ENCODE data around the gene CTSE.

DNA sequence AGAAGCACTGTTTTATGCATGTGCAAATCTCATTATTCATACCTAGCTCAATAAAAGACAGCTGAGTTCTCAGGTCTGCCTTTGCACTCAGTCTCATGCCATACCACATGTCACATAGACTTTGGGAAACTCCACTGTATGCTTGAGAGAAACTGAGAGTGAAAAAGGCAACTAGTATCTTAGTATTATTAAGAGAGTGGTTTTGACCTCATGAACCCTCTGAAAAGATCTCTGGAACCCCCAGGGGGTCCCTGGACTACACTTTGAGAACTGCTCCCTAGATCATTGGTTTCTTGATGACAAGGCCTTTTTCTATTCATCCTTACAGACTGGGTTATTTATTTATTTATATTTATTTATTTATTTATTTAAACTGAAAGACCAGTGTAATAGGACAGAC is 25.6 kb upstream of the CTSE start:
- TF ChIP-seq CTCF (IDR thresholded peaks at IDR 0.05) = no peak
- TF ChIP-seq POLR2AphosphoS5 (IDR thresholded peaks at IDR 0.05; ENCODE audit: low read depth, low read length) = no peak
- TF ChIP-seq, protein P1, sequence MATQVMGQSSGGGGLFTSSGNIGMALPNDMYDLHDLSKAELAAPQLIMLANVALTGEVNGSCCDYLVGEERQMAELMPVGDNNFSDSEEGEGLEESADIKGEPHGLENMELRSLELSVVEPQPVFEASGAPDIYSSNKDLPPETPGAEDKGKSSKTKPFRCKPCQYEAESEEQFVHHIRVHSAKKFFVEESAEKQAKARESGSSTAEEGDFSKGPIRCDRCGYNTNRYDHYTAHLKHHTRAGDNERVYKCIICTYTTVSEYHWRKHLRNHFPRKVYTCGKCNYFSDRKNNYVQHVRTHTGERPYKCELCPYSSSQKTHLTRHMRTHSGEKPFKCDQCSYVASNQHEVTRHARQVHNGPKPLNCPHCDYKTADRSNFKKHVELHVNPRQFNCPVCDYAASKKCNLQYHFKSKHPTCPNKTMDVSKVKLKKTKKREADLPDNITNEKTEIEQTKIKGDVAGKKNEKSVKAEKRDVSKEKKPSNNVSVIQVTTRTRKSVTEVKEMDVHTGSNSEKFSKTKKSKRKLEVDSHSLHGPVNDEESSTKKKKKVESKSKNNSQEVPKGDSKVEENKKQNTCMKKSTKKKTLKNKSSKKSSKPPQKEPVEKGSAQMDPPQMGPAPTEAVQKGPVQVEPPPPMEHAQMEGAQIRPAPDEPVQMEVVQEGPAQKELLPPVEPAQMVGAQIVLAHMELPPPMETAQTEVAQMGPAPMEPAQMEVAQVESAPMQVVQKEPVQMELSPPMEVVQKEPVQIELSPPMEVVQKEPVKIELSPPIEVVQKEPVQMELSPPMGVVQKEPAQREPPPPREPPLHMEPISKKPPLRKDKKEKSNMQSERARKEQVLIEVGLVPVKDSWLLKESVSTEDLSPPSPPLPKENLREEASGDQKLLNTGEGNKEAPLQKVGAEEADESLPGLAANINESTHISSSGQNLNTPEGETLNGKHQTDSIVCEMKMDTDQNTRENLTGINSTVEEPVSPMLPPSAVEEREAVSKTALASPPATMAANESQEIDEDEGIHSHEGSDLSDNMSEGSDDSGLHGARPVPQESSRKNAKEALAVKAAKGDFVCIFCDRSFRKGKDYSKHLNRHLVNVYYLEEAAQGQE (IDR thresholded peaks at IDR 0.05; ENCODE audit: insufficient read depth in 1 of 2, low read depth in 2 of 2, low read length in 1 of 2) = no peak
- no peak for TF ChIP-seq TCF7L2 (IDR thresholded peaks at IDR 0.05; ENCODE audit: low read depth, low read length)

Data from Panc1 (cell line).